GM12892 (cell line): ENCODE measurements around the gene CCDC88A.
A peak's percentile ranks its signal among the peaks of the same experiment; 100 is the strongest.

Experiments
- DNase-seq: peaks from one replicate; pipeline ENCODE4 v3.0.0; 2011; ENCODE audit not compliant: insufficient read length
- FAIRE-seq: peaks from 2 replicates; lab custom pipeline; 2011; peaks lifted over from hg19 to GRCh38; lab: Jason Lieb, UNC
- POLR2A ChIP-seq: IDR thresholded peaks from 2 replicates; pipeline ENCODE4 v1.6.1; 2011; ENCODE audit warnings: low read depth, low read length, control low read depth
- POLR2AphosphoS5 ChIP-seq: IDR thresholded peaks from 2 replicates; pipeline ENCODE4 v1.6.1; 2011; ENCODE audit warnings: low read depth, low read length, control low read depth
- TAF1 ChIP-seq: IDR thresholded peaks from 2 replicates; pipeline ENCODE4 v1.6.1; 2011; ENCODE audit warnings: low read depth, mild to moderate bottlenecking, control low read depth, low read length, borderline replicate concordance

CCDC88A gene

DNA sequence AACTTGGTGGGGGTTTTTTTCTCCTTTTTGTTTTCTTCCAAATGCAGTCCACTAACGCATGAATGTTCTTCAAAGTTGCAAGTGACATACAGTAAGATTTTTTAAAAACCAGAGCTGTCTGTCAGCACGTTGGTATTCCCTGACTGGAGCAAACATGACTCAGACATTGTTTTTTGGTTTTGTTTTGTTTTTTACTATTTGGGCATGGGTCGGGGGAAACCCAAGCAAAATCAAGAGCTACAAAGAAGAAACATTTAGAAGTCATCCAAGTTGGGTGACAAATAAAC is 726 bp upstream of the CCDC88A start:
- no peak for TF ChIP-seq TAF1
- TF ChIP-seq POLR2A = no peak
- no peak for TF ChIP-seq POLR2AphosphoS5
- no peak for FAIRE-seq
- no peak for DNase-seq

DNA sequence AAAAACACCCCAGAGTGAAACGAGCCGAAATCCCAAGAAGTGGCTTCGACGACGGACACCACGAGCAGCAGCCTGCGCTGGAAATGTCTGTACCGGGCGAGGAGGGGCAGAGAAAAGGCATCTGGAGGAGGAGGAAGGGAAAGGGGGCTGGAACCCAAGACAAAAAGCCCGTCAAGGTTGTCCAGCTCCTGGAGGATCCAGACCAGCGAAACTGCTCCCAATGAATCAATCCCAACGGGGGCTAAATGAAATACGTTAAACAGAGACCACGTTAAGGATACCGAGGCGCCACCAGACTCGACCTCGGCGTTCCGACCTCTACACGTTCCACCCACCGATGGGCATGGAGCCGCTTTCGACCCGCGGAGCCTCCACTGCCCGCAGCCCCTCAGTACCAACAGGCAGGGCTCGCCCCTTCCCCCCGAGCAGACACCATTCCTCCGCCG is 400 bp downstream of the CCDC88A start:
- FAIRE-seq (peak; percentile 40), DNase-seq (no peak)
- no peak for TF ChIP-seq TAF1
- no peak for TF ChIP-seq POLR2A
- TF ChIP-seq POLR2AphosphoS5 = no peak

- peak; percentile 30 for FAIRE-seq
- DNase-seq = no peak
- no peak for TF ChIP-seq TAF1
- TF ChIP-seq POLR2A = no peak
- TF ChIP-seq POLR2AphosphoS5 = no peak
These were observed 984 bp downstream of the CCDC88A start for GRCh38 chr2:55418512-55419232.

GRCh38 chr2:55418072-55418471 is 1.6 kb downstream of the CCDC88A start:
- TF ChIP-seq POLR2A = no peak
- TF ChIP-seq TAF1 = no peak
- no peak for TF ChIP-seq POLR2AphosphoS5
- no peak for FAIRE-seq
- DNase-seq = no peak

GRCh38 chr2:55416786-55417568 is 2.7 kb downstream of the CCDC88A start:
- FAIRE-seq (no peak), DNase-seq (no peak)
- TF ChIP-seq POLR2A = no peak
- no peak for TF ChIP-seq POLR2AphosphoS5
- no peak for TF ChIP-seq TAF1

DNA sequence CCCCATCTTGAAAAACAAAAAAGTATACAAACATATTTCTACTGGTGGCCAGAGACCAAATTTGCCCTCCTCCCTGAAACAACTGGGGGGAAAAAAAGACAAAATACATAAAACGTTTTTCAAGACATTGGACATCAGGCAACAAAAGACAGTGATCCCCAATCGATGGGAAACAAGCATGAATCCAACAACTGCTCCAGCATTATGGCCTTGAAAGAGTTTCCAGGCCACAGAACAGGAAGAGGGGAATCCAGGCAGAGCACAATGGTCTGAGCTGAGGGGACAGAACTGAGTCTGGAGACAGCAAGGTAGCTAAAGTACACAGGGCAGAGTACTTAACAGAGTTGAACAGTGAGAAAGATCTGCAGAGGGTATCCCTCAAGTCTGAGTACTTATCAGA is 4.4 kb downstream of the CCDC88A start:
- FAIRE-seq (no peak), DNase-seq (no peak)
- TF ChIP-seq POLR2A (no peak), POLR2AphosphoS5 (no peak), TAF1 (no peak)

DNA sequence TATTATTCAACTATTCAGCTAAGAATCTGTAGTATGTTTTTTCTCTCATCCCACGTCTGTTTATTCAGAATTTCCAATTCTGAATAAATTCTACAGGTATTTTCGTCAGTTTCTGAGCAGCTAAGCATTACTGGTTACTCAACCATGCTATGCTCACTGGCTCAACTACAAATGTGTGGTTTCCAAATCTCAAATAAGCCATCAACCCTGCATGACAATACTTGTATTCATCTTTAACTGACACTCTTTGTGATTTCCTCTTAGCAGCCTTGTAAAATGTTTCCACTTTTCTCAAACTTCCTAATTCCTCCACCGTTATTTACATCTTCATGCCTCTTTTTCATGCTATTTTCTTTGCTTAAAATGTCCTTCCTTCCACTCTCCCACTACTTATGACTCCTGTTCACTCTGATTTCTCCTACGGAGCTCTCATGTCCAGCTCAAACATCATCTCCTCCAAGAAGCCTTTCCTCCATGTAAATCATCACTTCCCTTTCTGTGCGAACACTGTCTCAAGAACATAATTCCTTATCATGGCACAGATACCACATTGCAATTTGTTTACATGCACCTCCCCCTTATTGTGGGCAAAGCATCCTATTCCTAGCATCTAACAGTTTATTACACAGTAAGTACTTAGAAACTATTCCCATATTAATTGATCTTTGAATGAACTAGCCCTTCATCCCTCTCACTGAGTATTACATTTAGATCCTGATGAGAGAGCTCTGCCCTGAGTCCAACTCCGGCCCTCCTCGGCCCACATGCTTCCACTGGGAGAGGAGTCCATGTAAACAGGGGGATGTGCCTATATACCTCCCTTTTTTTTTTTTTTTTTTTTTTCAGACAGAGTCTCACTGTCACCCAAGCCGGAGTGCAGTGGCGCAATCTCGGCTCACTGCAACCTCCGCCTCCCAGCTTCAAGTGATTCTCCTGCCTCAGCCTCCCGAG is 10.5 kb downstream of the CCDC88A start:
- TF ChIP-seq TAF1 (no peak), POLR2A (no peak), POLR2AphosphoS5 (no peak)
- FAIRE-seq (peak; percentile 53), DNase-seq (no peak)

DNA sequence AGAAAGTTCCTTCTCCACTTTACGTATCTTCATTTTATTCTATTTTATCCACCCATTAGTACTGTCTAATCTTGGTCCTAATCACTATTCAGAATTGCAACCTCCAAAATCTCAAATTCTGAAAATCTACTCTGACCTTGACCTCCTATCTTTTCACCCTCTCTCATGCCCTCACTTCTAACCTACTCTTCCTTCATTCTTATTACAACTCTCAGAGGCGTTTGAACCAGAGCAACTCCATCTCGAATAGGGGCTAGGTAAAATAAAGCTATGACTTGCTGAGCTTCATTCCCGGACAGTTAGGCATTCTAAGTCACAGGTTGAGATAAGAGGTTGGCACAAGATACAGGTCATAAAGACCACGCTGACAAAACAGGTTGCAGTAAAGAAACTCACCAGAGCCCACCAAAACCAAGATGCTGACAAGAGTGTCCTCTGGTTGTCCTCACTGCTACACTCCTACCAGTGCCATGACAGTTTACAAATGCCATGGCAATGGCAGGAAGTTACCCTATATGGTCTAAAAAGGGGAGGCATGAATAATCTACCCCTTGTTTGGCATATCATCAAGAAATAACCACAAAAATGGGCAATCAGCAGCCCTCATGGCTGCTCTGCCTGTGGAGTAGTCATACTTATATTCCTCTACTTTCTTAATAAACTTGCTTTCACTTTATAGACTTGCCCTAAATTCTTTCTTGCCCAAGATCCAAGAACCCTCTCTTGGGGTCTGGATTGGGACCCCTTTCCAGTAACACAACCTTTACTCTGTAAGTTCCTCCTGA is 11.4 kb downstream of the CCDC88A start:
- FAIRE-seq (no peak), DNase-seq (no peak)
- TF ChIP-seq TAF1 (no peak), POLR2A (no peak), POLR2AphosphoS5 (no peak)

- FAIRE-seq (no peak), DNase-seq (no peak)
- TF ChIP-seq TAF1 = no peak
- TF ChIP-seq POLR2A = no peak
- TF ChIP-seq POLR2AphosphoS5 = no peak
These were observed 14.5 kb downstream of the CCDC88A start for GRCh38 chr2:55405116-55405515.

DNA sequence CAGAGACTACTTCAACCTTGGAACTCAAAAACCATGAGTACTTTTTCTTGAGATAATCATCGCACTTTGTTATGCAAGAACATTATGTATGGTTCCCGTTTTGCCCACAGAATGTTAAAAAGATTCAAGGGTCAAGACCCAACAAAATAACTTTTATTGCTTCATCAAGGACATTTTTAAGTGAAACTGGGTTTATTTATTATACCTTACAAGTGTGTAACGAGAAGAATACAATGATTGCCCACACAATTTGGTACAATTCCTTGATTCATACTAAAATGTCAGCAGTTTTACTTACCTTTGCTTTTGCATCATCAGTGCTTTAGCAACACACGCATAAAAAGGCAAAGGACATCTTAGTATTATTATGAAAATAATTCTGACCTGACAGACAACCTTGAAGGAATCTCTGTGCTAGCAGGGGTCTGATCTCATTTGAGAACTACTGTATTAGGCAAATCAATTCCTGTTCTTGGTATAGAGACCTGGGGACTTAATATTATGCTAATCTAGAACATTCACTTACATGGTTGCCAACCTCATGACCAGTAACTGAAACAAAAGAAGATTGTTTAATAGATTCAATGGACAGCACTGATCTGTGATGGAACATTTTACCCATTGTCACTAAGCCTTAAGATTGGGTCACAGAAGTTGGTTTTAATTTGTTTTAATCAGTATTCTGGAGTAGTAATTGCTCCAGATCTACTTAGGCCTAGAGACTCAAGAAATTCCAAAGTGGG is 16.2 kb downstream of the CCDC88A start:
- TF ChIP-seq POLR2AphosphoS5 = no peak
- no peak for TF ChIP-seq TAF1
- TF ChIP-seq POLR2A = no peak
- FAIRE-seq = peak; percentile 36
- no peak for DNase-seq
